LNCAP (cell line): ENCODE results near the gene FBXO17.

Experiments
- CTCF ChIP-seq: fragments of 450-650 bp; IDR thresholded peaks from 2 replicates; pipeline ENCODE4 v1.5.1; 2017; ENCODE audit warnings: mild to moderate bottlenecking

FBXO17 gene

GRCh38 chr19:38912600-38913514 is 62.7 kb downstream of the FBXO17 start:
- no peak for TF ChIP-seq CTCF

GRCh38 chr19:38911388-38912001 is 64.0 kb downstream of the FBXO17 start:
- TF ChIP-seq CTCF = no peak

- TF ChIP-seq CTCF = no peak
Measured at GRCh38 chr19:38910488-38910887, 65.1 kb downstream of the FBXO17 start.

GRCh38 chr19:38908911-38909310 is 66.6 kb downstream of the FBXO17 start:
- no peak for TF ChIP-seq CTCF

GRCh38 chr19:38907670-38908069 is 67.9 kb downstream of the FBXO17 start:
- no peak for TF ChIP-seq CTCF

- no peak for TF ChIP-seq CTCF
Measured at GRCh38 chr19:38907227-38907626, 68.3 kb downstream of the FBXO17 start.

- no peak for TF ChIP-seq CTCF
Measured at GRCh38 chr19:38905620-38906019, 69.9 kb downstream of the FBXO17 start.
